ENCODE data around the gene BLNK.

The BLNK gene

DNA sequence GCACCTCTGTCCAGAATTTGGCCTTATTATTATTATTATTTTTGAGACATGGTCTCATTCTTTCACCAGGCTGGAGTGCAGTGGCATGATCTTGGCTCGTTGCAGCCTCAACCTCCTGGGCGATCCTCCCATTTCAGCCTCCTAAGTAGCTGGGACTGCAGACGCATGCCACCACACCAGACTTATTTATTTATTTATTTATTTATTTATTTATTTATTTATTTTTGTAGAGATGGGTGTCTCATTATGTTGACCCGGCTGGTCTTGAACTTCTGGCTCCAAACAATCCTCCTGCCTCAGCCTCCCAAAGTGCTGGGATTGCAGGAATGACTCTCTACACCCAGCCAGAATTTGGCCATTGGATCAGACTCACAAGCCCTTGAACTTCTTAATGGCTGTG is 6.4 kb downstream of the BLNK start:
- DNase-seq (ENCODE audit: low read depth in 3 of 3, low spot score in 1 of 3), result no peak

DNA sequence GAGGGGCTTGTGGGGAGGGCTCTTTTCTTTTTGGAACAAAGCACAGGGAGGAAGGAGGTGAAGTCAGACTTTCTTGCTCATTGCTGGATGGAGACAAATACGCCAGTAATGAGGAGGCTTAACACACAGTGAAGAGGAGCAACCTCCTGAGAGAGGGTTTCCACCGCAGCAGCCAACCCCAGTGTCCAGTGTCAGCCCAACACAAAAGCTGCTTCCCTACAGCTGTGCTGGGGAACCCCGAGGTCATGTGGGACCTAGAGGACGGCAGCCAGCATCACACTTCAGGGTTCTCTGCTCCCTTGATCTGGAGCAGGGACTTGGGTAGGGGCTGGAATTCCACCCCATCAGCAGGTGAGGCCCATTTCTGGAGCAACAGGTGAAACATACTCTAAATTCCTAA is 7.7 kb downstream of the BLNK start:
- no peak for DNase-seq (ENCODE audit: low read depth in 3 of 3, low spot score in 1 of 3)

DNA sequence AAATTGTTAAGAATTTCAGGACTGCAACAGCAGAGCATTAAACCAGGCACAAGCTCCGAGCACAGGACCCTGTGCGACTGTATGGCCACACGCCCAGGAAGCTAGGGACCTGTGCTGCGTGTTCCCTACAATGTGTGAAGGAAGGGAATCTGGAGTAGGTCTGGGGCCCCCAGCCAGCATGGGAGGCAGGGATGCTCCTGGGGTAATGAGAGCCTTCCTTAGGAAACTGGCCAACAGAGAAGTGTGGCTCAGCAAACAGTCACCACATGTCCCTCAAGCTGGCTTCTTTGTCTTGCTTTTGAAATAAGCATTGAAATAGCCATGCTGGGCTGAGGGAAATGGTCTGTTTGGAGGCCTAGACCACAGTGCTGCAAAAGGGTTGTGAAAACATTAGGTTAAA is 8.2 kb downstream of the BLNK start:
- no peak for DNase-seq (ENCODE audit: low read depth in 3 of 3, low spot score in 1 of 3)

DNA sequence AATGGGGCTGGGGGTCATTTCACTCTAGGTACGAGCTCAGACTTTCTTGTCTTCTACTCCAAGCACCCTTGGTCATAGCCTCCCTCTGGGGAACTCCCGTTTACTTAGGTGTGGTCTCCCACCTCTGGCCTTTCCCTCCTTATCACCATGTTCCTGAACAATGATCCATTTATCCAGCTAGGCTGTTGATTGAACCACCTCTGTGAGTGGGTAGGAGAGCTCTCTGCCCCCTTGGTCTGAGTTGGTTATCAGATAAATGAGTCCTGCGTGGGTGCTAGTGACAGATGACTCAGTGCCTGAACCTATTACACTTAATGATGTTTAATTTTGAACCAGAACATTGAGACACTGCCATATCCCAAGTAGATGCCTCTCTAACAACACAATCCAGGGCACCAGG is 9.4 kb downstream of the BLNK start:
- DNase-seq (ENCODE audit: low read depth in 3 of 3, low spot score in 1 of 3), result no peak

DNA sequence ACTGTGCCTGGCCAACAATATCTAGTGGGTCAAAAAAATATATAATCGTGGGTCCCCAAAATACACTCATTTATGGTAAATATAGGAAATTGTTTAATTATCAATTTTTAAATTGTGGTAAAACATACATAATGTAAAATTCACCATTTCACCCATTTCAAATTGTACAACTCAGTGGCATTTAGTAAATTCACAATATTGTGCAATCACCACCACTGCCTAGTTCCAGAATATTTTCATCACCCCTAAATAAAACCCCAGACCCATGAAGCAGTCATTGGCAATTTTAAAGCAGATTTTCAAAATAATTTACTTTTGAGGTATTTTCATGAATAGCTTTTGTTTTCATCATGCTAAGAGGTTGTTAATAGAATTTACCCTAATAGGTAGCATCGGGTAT is 10.2 kb downstream of the BLNK start:
- no peak for DNase-seq (ENCODE audit: low read depth in 3 of 3, low spot score in 1 of 3)

DNA sequence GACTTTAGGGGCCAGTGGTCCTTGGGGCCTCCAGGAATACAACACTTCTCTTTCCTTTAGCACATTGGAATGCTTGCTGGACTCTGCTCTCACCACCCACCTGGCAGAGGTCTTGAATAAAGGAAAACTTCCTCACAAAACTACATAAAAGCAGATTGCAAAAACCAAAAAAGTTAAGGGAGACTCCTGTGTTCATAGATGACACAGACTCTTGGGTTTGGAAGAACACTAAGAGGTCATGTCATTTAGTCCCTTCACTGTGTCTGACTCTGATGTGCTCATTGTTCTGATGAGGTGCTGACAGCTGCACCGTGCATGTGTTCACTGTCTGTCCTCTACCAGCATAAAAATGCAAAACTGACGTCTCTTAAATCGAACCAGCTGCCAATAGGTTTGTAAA is 11.4 kb downstream of the BLNK start:
- no peak for DNase-seq (ENCODE audit: low read depth in 3 of 3, low spot score in 1 of 3)

DNA sequence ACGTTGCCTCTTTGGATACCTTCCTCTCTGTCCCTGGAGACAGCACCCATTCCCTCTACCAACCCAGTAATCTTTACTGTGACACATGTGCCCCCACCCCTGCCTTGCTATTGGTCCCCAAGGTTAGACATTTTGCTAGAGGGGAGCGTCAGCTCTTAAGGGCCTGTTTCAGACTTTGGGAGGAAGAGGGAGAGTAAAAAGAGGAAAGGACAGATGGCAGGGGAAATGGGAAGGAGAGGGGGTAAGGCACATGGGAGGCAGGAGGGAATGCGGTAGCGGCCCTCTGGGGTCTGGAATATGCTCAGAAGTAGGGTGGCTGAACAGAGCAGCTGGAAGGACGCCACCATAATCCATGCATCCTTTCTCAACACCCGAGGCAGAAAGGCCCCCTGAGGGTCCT is 12.2 kb downstream of the BLNK start:
- no peak for DNase-seq (ENCODE audit: low read depth in 3 of 3, low spot score in 1 of 3)

DNA sequence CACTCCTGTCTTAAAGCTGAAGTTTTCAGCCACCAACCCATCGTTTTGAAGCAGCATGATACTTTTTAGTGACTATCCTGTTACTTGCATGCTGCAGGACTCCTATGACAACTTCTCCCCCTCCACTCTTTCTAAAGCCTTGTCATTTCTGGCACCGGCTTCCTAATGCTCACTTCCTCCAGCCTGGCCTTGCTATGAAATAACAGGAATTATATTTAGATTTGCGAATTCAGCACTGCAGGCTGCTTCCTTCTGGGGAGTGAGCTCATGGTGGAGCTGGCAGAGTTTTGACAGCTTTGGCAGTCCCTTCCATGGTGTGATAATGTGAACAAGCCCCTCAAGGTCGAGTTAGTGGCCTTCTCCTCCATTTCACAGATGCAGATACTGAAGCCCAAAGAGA is 13.4 kb downstream of the BLNK start:
- DNase-seq (ENCODE audit: low read depth in 3 of 3, low spot score in 1 of 3), result no peak

DNA sequence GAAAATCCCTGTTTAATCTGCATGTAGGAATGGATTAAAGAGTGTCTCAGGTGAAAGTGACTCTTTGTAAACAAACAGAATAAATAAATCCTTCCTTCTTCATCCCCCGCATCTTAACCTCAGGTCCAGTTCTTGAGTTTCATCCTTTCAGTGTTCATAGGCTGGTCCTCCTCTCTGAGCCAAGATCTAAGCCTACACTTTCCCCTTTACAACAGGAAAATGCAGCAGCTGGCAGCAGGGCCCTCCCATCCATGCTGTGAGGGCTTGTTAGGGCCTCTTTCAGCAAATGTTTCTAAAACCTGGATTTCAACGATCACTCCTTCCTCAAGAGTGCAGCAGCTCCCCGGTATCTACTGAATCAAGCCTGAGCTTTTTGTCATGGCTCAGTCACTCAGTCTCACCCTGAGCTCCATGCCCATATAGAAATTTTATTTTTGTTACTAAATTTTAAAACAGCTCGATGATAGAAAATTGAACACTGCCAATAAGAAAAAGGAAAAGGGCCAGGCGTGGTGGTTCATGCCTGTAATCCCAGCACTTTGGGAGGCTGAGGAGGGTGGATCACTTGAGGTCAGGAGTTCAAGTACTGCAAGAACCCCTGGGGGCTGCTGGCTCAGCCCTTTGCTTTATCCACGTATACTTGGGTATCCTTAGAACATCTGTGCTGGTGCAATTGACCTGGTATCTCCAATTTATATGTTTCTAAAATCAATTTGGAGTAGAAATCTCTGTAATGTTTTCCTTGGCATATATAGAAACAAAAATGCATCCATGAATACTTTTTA is 15.6 kb downstream of the BLNK start:
- no peak for DNase-seq (ENCODE audit: low read depth in 3 of 3, low spot score in 1 of 3)

DNA sequence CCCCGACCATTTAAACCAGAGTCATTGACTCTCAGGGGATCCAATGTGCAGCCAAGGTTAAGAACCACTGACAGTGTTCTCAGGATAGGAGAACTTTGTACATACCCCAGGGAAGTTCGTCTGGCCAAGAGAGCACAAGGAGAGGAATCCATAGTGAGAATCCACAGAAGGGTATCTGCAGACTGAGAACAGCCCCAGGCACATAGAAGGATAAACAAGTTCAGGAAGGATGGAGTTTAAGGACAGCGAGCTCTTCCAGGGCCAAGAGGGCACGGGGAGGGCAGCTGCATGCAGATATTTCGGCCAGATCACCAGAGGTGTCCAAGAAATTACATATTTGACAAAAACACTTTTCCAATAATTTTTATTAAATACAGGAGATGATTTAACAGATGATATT is 16.4 kb downstream of the BLNK start:
- DNase-seq (ENCODE audit: low read depth in 3 of 3, low spot score in 1 of 3), result no peak

DNA sequence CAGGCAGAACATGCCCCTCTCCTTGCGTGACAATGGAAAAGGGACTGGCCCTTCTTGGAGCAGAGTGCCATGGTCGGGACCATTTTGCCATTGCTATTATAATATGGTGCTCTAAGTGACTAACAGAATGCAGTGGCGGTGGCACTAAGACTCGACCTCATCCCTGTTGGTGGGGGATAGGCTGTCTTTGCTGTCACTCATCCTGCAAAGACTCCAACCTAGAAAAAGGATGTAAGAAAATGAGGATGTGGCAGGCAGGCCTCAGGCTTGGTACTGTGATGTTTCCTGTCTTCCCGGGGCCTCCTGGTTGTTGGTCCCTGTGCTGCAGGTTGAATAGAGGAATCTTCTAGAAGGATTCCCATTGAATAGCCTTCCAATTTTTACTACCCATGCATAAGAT is 18.6 kb downstream of the BLNK start:
- no peak for DNase-seq (ENCODE audit: low read depth in 3 of 3, low spot score in 1 of 3)

DNA sequence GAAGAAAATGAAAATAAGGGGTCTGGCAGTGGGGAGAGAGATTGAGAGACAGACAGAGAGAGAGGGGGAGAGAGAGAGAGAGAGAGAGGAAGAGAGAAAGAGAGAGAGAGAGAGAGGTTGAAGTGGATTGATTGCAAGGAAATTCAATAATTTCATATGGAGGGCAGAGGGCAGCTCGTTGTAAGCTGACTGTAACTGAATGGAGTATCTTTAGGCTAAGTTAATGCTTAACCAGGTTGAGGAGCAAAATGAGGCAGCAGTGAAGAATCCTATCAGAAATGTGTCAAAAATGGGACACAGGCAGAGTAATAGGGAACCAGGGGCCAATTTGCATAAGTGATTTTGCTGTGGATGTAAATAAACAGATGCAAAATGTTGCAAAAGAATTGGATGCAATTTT is 21.0 kb downstream of the BLNK start:
- no peak for DNase-seq (ENCODE audit: low read depth in 3 of 3, low spot score in 1 of 3)

DNA sequence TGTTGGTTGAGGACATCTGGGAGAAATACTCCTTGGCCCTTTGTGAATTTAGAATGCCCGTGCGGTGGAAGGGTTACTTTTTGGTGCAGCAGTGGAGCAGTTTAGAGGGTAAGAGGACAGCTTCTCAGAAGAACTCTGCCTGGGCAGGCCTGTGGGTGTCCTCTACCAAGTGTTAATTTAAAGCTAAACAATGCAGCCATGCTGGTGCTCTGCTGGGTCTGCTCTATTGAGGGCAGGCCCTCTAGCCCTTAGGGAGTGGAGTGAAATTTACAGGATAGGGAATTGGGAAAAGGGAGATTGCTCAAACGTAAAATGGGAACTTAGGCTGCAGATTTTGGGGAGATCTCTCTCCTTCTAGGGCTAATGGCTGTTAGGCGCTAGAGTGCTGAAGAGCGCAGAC is 22.1 kb downstream of the BLNK start:
- no peak for DNase-seq (ENCODE audit: low read depth in 3 of 3, low spot score in 1 of 3)

DNA sequence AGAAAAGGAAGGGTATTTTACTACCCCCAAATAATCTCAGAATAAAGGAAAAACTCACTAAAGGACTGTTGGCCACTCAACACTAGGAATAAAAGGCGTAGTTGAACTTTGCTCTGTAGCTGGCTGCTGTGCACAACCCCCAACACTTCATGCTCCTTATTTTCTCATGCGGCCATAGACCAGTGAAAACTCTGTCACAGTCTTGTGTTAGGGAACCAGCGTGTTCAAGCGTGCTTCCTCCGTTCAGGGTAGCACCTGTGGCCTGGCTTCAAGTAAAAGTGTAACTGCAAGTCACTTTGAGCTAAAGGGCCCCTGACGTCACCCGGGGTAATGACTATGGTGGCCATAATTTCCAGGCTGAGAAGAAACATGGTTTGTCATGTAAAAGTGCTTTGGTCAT is 27.0 kb downstream of the BLNK start:
- no peak for DNase-seq (ENCODE audit: low read depth in 3 of 3, low spot score in 1 of 3)

DNA sequence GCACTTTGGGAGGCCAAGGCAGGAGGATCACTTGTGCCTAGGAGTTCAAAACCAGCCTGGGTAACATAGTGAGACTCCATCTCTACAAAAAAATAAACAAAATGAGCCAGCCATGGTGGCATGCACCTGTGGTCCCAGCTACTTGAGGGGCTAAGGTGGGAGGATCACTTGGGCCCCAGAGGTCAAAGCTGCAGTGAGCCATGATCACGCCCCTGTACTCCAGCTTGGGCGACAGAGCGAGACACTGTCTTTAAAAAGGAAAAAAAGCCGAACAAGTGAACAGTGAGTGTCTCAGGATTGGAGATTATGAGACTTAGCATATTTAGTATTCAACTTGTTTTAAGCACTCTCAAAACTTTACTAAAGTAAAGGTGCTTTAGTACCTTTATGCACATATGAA is 28.1 kb downstream of the BLNK start:
- DNase-seq (ENCODE audit: low read depth in 3 of 3, low spot score in 1 of 3), result no peak

DNA sequence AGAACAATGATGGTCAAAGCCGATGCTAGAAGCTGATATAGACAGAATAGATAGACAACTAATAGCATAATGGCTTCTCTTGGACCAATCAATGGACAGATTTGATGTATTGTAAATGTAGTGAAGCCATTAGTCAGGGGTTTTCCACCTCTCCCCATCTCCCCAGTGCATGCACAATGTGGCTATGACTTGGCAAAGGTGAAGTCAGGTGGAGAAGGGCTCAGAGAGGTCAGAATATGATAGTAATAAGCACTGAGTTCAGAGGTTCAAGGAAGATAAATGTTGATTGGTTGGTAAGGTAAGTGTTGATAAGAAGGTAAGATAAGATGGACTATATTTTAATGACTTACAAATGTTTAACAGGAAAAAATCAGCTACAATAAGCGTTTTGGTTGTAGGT is 28.5 kb downstream of the BLNK start:
- no peak for DNase-seq (ENCODE audit: low read depth in 3 of 3, low spot score in 1 of 3)

DNA sequence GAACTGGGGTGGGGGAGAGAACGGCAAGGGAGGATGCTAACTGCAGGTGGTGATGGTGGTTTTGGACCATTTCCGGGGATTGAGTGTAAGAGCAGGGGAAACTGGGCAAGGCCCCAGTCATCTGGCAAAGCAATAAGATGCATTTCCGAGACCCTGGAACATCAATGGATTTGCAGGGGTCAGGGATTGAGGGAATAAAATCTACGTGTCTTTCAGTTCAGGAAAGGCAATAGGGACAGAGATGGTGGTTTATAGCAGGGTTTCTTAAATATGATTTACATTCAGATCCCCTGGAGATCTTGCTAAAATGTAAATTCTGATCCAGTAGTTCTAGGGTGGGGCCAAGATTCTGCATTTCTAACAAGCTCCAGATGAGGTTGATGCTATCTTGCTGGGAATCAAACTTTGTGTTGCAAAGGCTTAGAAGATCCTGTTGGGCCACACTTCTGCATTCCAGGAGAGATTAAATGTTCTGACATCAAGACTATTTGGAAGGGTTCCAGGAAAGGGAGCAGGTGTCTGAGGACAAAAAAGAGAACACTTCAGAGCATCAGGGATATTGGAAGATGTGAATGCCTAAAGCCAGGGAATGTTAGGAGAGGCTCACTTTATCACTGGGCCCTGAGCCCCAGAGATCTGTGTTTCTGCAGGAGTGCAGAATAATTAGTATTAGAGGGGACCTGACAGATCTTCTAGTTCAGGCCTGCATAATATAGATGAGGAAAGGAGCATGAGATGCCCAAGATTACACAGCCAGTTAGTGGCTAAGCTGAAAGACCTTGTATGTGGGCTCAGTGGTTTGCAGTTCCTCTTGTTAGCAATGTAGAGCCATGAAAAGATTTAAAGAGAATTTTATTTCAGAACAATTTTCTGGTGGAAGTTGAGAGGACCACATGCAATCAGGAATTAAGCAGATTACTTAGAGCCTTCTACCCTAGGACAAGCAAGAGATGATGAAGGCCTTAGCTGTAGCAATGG is 32.4 kb downstream of the BLNK start:
- no peak for DNase-seq (ENCODE audit: low read depth in 3 of 3, low spot score in 1 of 3)

DNA sequence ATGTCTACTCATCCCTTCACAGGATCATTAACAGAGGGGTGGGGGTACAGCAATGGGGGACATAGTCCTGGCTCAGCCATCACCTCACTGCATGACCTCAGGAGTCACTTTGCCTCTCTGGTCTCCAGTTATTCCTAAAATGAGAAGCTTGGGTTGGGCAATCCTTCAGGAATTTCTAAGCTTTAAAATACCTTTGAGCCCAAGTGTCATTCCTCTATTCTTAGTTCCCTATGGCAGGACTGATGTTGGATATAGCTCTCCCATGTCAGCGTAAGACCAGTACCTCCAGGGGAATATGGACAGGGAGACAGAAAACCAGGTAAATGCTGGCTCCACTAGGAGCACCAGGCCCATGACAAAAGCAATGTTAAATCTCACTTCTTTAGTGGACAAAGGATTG is 34.5 kb downstream of the BLNK start:
- no peak for DNase-seq (ENCODE audit: low read depth in 3 of 3, low spot score in 1 of 3)

DNA sequence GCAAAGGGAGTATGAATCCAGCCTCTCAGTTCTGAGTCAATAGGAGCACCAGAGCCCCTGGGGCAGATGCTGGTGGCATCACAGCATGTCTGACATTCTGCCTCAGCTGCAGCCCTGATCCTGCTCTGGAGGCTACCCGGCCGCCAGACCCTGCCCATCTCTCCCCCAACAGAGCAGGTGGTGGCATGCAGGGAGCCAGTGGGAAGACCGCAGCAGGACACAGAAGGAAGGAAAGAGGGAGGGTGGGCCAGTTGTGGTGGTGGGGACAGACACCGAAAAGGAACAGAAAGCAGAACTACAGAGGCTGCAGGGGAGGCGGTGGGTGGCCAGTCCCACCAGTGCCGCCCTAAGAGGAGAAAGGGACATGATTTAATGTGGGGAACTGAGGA is 35.3 kb downstream of the BLNK start:
- DNase-seq (ENCODE audit: low read depth in 3 of 3, low spot score in 1 of 3), result no peak

DNA sequence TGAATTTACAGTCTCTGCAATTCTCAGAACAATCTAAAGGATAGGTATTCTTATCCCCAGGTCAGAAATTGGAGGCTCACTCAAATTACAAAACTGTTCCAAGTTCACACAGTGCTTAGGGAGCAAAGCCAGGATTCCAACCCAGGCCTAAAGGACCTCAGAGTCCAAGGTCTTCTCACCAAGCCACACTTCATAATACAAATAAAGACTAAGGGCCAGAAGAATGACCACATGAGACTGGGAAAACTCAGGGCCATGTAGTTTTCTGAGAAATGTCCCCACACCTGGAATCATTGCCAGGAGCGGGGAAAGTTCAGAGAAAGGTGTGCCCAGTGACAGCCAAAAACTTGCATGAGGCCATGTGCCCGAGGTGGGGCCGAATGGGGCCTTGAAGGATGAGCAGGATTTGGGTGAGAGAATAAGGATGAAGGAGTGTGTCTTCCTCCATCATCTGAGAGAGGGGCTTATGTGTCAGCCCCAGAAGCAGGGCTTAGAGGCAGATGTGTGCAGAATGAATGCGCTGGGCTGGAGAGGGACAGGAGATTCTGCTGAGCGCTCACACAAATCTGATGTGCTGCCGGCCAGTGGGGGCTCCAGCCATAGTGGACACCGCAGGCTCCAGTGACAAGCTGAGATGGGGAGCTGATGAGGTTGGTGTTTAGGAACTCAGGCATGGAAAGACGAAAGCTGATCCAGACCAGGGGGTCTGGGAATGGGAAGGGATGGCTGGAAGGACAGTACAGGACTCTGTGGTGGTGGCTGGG is 35.9 kb downstream of the BLNK start:
- no peak for DNase-seq (ENCODE audit: low read depth in 3 of 3, low spot score in 1 of 3)

DNA sequence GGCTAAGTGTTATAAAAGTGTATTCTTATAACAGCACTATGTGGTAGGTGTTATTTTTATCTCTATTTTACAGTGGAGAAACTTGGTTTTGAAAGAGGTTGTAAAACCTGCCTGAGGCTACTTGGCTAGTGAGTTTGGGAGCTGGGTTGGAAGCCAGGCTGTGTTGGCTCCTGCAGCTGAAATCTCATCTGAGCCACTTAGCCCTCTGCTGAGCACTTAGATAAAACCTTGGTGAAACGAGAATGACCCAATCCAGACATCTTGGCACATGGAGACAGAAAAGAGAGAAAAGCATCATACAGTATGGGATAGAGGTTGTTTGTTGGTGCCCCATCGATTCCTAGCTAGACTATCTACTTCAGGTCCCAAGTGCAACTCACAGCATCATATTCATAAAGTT is 37.4 kb downstream of the BLNK start:
- DNase-seq (ENCODE audit: low read depth in 3 of 3, low spot score in 1 of 3), result no peak

DNA sequence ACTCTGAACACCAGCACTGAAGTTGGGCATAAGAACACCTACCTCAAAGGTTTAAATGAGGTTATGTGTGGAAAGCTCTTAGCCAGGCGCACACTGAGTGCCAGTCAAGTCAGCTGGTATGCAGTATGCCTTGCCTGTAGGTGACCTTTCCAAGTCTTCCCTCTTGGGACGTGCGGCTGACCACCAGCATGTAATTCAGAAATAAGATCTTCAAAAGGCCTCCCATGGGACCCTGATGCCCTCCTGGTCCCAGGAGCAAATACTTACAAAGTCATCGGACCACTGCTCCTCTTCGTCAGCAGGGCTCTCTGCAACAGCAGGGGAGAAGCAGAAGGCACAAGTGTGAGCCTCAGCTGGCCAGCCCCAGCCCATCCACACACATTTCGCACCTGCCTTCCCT is 40.8 kb downstream of the BLNK start:
- DNase-seq (ENCODE audit: low read depth in 3 of 3, low spot score in 1 of 3), result no peak
